H1 (cell line): Measurements from ENCODE around the gene RFT1. TPM values are rescaled to one million over a fixed set of nuclear protein-coding genes. Genes with fewer than 3 reads are reported as not detected.

Experiments used
- CTCF ChIA-PET: fragments of 300-600 bp; sonication (Branson Sonifier 250); formaldehyde crosslinking; loops from one replicate; lab custom pipeline; 2021; ENCODE audit not compliant: partially characterized antibody; lab: Charles Lee
- POLR2A ChIA-PET: fragments of 300-600 bp; sonication (Branson Sonifier 250); formaldehyde crosslinking; loops from one replicate; lab custom pipeline; 2021; ENCODE audit warnings: inconsistent platforms; ENCODE audit not compliant: partially characterized antibody; lab: Charles Lee
- DNase-seq, 2 experiments: peaks; one replicate each; pipeline versions ENCODE4 v3.0.0 to v3.0.0-alpha.2; 2010 to 2022; ENCODE audit warnings: low spot score in 2 of 2, low read depth in 1 of 2, mixed read lengths in 1 of 2
- FAIRE-seq: peaks from 2 replicates; lab custom pipeline; 2011; peaks lifted over from hg19 to GRCh38; lab: Jason Lieb, UNC
- H2AFZ ChIP-seq: 2 replicates; pipeline ENCODE4 v1.8.1; 2012; ENCODE audit warnings: low read length, inconsistent platforms
- H2AK5ac ChIP-seq: 2 replicates; pipeline ENCODE4 v1.6.1; 2013; ENCODE audit warnings: low read depth, low read length
- H2BK120ac ChIP-seq: replicated peaks from 2 replicates; pipeline ENCODE3; 2013; ENCODE audit warnings: low read depth, low read length, inconsistent platforms
- H2BK12ac ChIP-seq: 2 replicates; pipeline ENCODE4 v1.6.1; 2013; ENCODE audit warnings: low read depth, low read length
- H2BK15ac ChIP-seq: 2 replicates; pipeline ENCODE4 v1.6.1; 2013; ENCODE audit warnings: low read length
- H2BK20ac ChIP-seq: 2 replicates; pipeline ENCODE4 v1.6.1; 2013; ENCODE audit warnings: low read length
- H2BK5ac ChIP-seq: 2 replicates; pipeline ENCODE4 v1.6.1; 2013; ENCODE audit warnings: low read depth, low read length
- H3K14ac ChIP-seq: 2 replicates; pipeline ENCODE4 v1.6.1; 2013; ENCODE audit warnings: inconsistent platforms; ENCODE audit not compliant: insufficient read length
- H3K18ac ChIP-seq: 2 replicates; pipeline ENCODE4 v1.6.1; 2013; ENCODE audit warnings: low read length; ENCODE audit errors: extremely low read depth
- H3K23ac ChIP-seq: 2 replicates; pipeline ENCODE4 v1.6.1; 2013; ENCODE audit warnings: inconsistent platforms; ENCODE audit not compliant: insufficient read length
- H3K23me2 ChIP-seq: 2 replicates; pipeline ENCODE4 v1.6.1; 2013; ENCODE audit warnings: low read depth, low read length
- H3K27ac ChIP-seq: 2 replicates; pipeline ENCODE4 v1.6.1; 2011; ENCODE audit warnings: low read depth, low read length, inconsistent platforms
- H3K27me3 ChIP-seq, 4 experiments: replicated peaks in 1 of 4; 1 replicate in 1 of 4; 2 replicates in 3 of 4; pipeline versions ENCODE4 v1.6.1 to v1.8.1; 2011 to 2013; ENCODE audit warnings: low read length in 3 of 4, mild to moderate bottlenecking in 3 of 4, inconsistent platforms in 2 of 4, mixed read lengths in 2 of 4, moderate library complexity in 1 of 4; ENCODE audit not compliant: control insufficient read depth in 3 of 4, insufficient read depth in 3 of 4; ENCODE audit errors: extremely low read depth in 1 of 4
- H3K36me3 ChIP-seq, 4 experiments: 2 replicates each; pipeline versions ENCODE4 v1.6.1 to v1.8.1; 2011 to 2013; ENCODE audit warnings: mild to moderate bottlenecking in 4 of 4, low read length in 3 of 4, moderate library complexity in 2 of 4, control low read depth in 1 of 4, inconsistent platforms in 1 of 4; ENCODE audit not compliant: insufficient read depth in 4 of 4, control insufficient read depth in 2 of 4
- H3K4ac ChIP-seq: replicated peaks from 2 replicates; pipeline ENCODE3; 2013; ENCODE audit warnings: low read length, low read depth, mixed read lengths, inconsistent platforms; ENCODE audit not compliant: insufficient read length
- H3K4me1 ChIP-seq, 4 experiments: replicated peaks in 1 of 4; 1 replicate in 1 of 4; 2 replicates in 3 of 4; pipeline versions ENCODE4 v1.6.1 to v1.8.1; 2011 to 2013; ENCODE audit warnings: low read length in 3 of 4, inconsistent platforms in 2 of 4, mixed read lengths in 1 of 4; ENCODE audit not compliant: insufficient read depth in 4 of 4, control insufficient read depth in 3 of 4
- H3K4me2 ChIP-seq, 2 experiments: 2 replicates each; pipeline versions ENCODE4 v1.6.1 to v1.8.1; 2011 to 2013; ENCODE audit warnings: low read depth in 2 of 2, low read length in 2 of 2, control low read depth in 1 of 2, inconsistent platforms in 1 of 2, mild to moderate bottlenecking in 1 of 2; ENCODE audit not compliant: insufficient read depth in 1 of 2
- H3K4me3 ChIP-seq, 4 experiments: fragments of 200-600, 300-600 bp in 1 of 4; sonication (generic), shearing (Covaris generic), sonication (Bioruptor Twin) in 1 of 4; 2 replicates each; pipeline versions ENCODE4 v1.5.1 to v1.8.1; 2011 to 2016; ENCODE audit warnings: low read length in 4 of 4, low read depth in 3 of 4, control low read depth in 2 of 4, inconsistent platforms in 2 of 4, mild to moderate bottlenecking in 2 of 4, mixed read lengths in 1 of 4, moderate library complexity in 1 of 4; ENCODE audit not compliant: insufficient read depth in 2 of 4; ENCODE audit errors: extremely low read depth in 1 of 4
- H3K56ac ChIP-seq: replicated peaks from 2 replicates; pipeline ENCODE3; 2013; ENCODE audit warnings: low read depth, mild to moderate bottlenecking, mixed read lengths, low read length, inconsistent platforms; ENCODE audit not compliant: insufficient read length
- H3K79me1 ChIP-seq: 2 replicates; pipeline ENCODE4 v1.6.1; 2013; ENCODE audit warnings: low read depth, low read length, control low read depth
- H3K79me2 ChIP-seq, 2 experiments: 2 replicates each; pipeline versions ENCODE4 v1.6.1 to v1.8.1; 2012 to 2013; ENCODE audit warnings: low read length in 2 of 2, mild to moderate bottlenecking in 2 of 2, inconsistent platforms in 1 of 2; ENCODE audit not compliant: insufficient read depth in 2 of 2, control insufficient read depth in 1 of 2
- H3K9ac ChIP-seq, 4 experiments: replicated peaks in 1 of 4; 1 replicate in 1 of 4; 2 replicates in 3 of 4; pipeline versions ENCODE4 v1.6.1 to v1.8.1; 2011 to 2013; ENCODE audit warnings: low read depth in 3 of 4, low read length in 3 of 4, control low read depth in 2 of 4, mild to moderate bottlenecking in 2 of 4, moderate library complexity in 2 of 4, inconsistent platforms in 1 of 4; ENCODE audit errors: extremely low read depth in 1 of 4
- H3K9me3 ChIP-seq, 2 experiments: 2 replicates each; pipeline versions ENCODE4 v1.6.1 to v1.8.1; 2012 to 2013; ENCODE audit warnings: mild to moderate bottlenecking in 2 of 2, moderate library complexity in 2 of 2, control low read depth in 1 of 2, inconsistent platforms in 1 of 2, low read depth in 1 of 2, low read length in 1 of 2, mixed read lengths in 1 of 2; ENCODE audit not compliant: insufficient read depth in 2 of 2
- H4K20me1 ChIP-seq, 2 experiments: replicated peaks in 1 of 2; 2 replicates each; pipeline versions ENCODE3 to v1.8.1; 2011 to 2013; ENCODE audit warnings: inconsistent platforms in 2 of 2, low read length in 2 of 2, mild to moderate bottlenecking in 1 of 2; ENCODE audit not compliant: insufficient read depth in 2 of 2, control insufficient read depth in 1 of 2
- H4K5ac ChIP-seq: 2 replicates; pipeline ENCODE4 v1.6.1; 2013; ENCODE audit warnings: low read length, low read depth, mixed read lengths, inconsistent platforms; ENCODE audit not compliant: insufficient read length
- H4K8ac ChIP-seq: 2 replicates; pipeline ENCODE4 v1.8.0; 2013; ENCODE audit warnings: mild to moderate bottlenecking, moderate library complexity, low read length, inconsistent platforms; ENCODE audit not compliant: insufficient read depth; ENCODE audit errors: extremely low read depth
- H4K91ac ChIP-seq: replicated peaks from 2 replicates; pipeline ENCODE3; 2013; ENCODE audit warnings: low read length, mixed read lengths, inconsistent platforms; ENCODE audit not compliant: insufficient read length
- BRCA1 ChIP-seq: IDR thresholded peaks from 2 replicates; pipeline ENCODE4 v1.6.1; 2012; ENCODE audit warnings: low read depth, low read length, improper control_type of control experiment
- CBX5 ChIP-seq: fragments of 300-800, 300-1000 bp; sonication (generic); IDR thresholded peaks from 2 replicates; pipeline ENCODE4 v1.7.1; 2016; ENCODE audit warnings: antibody characterized with exemption, low read length, low read depth
- CEBPB ChIP-seq: IDR thresholded peaks from 2 replicates; pipeline ENCODE4 v1.6.1; 2012; ENCODE audit warnings: low read depth, low read length
- EZH2 ChIP-seq: fragments of 200-600 bp; sonication (generic); IDR thresholded peaks from 2 replicates; pipeline ENCODE4 v1.7.1; 2012; ENCODE audit warnings: low read depth, mild to moderate bottlenecking, moderate library complexity, low read length, inconsistent platforms; ENCODE audit not compliant: severe bottlenecking
- FOSL1 ChIP-seq: IDR thresholded peaks from 2 replicates; pipeline ENCODE4 v1.6.1; 2011; ENCODE audit warnings: mild to moderate bottlenecking, low read depth, low read length, moderate library complexity; ENCODE audit not compliant: insufficient read depth
- GABPA ChIP-seq: IDR thresholded peaks from 2 replicates; pipeline ENCODE4 v1.6.1; 2011; ENCODE audit warnings: mild to moderate bottlenecking, low read length, moderate library complexity, borderline replicate concordance; ENCODE audit not compliant: insufficient read depth
- JUND ChIP-seq: IDR thresholded peaks from 2 replicates; pipeline ENCODE4 v1.6.1; 2011; ENCODE audit warnings: mild to moderate bottlenecking, improper control_type of control experiment, low read length
- KDM1A ChIP-seq: fragments of 200-600, 300-600 bp; sonication (generic); IDR thresholded peaks from 2 replicates; pipeline ENCODE4 v1.7.1; 2016; ENCODE audit warnings: mild to moderate bottlenecking, low read length, borderline replicate concordance
- MAFK ChIP-seq: IDR thresholded peaks from 2 replicates; pipeline ENCODE4 v1.6.1; 2012; ENCODE audit warnings: low read depth, mild to moderate bottlenecking, improper control_type of control experiment, low read length
- NANOG ChIP-seq: IDR thresholded peaks from 2 replicates; pipeline ENCODE4 v1.6.1; 2011; ENCODE audit warnings: low read length, low read depth, mild to moderate bottlenecking, inconsistent platforms; ENCODE audit not compliant: insufficient read depth, poor library complexity, severe bottlenecking
- POU5F1 ChIP-seq: IDR thresholded peaks from 2 replicates; pipeline ENCODE4 v1.6.1; 2011; ENCODE audit warnings: low read depth, mild to moderate bottlenecking, low read length, moderate library complexity
- SAP30 ChIP-seq: fragments of 300-600 bp; sonication (generic); IDR thresholded peaks from 2 replicates; pipeline ENCODE4 v1.7.1; 2012; ENCODE audit warnings: low read length, moderate library complexity, mild to moderate bottlenecking, inconsistent platforms; ENCODE audit not compliant: insufficient read depth, insufficient replicate concordance
- USF2 ChIP-seq: IDR thresholded peaks from 2 replicates; pipeline ENCODE4 v1.6.1; 2011; ENCODE audit warnings: low read length, improper control_type of control experiment
- WGBS, 2 experiments: shearing (Covaris generic) in 1 of 2; methylation state at CpG; one replicate each; pipeline versions ENCODE4 v1.1.6 to v1.1.7; 2013 to 2015; ENCODE audit warnings: low lambda C conversion rate in 2 of 2, mixed read lengths in 2 of 2, inconsistent platforms in 1 of 2, low coverage in 1 of 2, missing lambda C conversion rate in 1 of 2; ENCODE audit not compliant: insufficient replicate concordance in 2 of 2, insufficient coverage in 1 of 2, insufficient read length in 1 of 2; ENCODE audit errors: extremely low coverage in 1 of 2, missing lambda C conversion rate in 1 of 2; 5-methylcytosine and 5-hydroxymethylcytosine counted together
- polyA plus RNA-seq, 7 experiments: library from polyadenylated mRNA; depleted of rRNA in 3 of 7; stranded (reverse) in 5 of 7; unstranded in 2 of 7; fragments of >200 nt in 5 of 7; fragments of 200-250 nt in 2 of 7; gene quantifications; 1 replicate in 5 of 7; 2 replicates in 1 of 7; 4 replicates in 1 of 7; pipeline versions ENCODE4 v1.2.1 to v1.2.3, GENCODE V29; 2011 to 2013; ENCODE audit warnings: missing spikeins in 2 of 7, mixed read lengths in 2 of 7
- total RNA-seq: library from RNA; stranded (reverse); fragmentation: NEBNext Ultra II Directional; extraction: Animal tissue kit (Norgen Biotek cat#: 25700); gene quantifications from 2 replicates; pipeline ENCODE4 v1.2.1, GENCODE V29; 2021

Gene RFT1
- total and polyA plus RNA-seq, 2 of the 8 experiments (the other 6 are each of a cell fraction or from before 2014, with no cell fraction given): 27.7 to 42.4 TPM

- Histone ChIP-seq H3K79me2 (no peaks in the 10 kb centered on the region), H2BK5ac (peak overlapping the region; percentile 68; the same call in 1 of the 2 replicates), H3K27ac (no peak overlapping the region), H4K8ac (no peak overlapping the region), H2AFZ (no peak overlapping the region), H4K5ac (no peak overlapping the region), H4K20me1 (no peaks in the 10 kb centered on the region), H2BK120ac (no peak overlapping the region), H3K4me3 (no peak overlapping the region), H3K27me3 (no peaks in the 10 kb centered on the region), H3K18ac (no peak overlapping the region), H3K79me1 (no peaks in the 10 kb centered on the region), H4K91ac (no peak overlapping the region), H3K14ac (no peak overlapping the region), H3K4me2 (no peak overlapping the region), H2BK15ac (no peak overlapping the region), H3K23me2 (no peaks in the 10 kb centered on the region), H2AK5ac (no peak overlapping the region), H3K36me3 (no peaks in the 10 kb centered on the region), H3K9me3 (no peaks in the 10 kb centered on the region), H3K4me1 (no peaks in the 10 kb centered on the region), H3K23ac (no peak overlapping the region), H3K4ac (no peak overlapping the region), H3K9ac (no peak overlapping the region), H2BK12ac (no peak overlapping the region; the same call in 1 of the 2 replicates), H3K56ac (no peak overlapping the region), H2BK20ac (no peak overlapping the region)
- no peak for DNase-seq
- FAIRE-seq: no peak
- WGBS, 2 experiments: 78% methylated on average over 4 of the region's 4 CpGs; no CpG with 5 or more reads in 1 of the 2 experiments
- ChIA-PET CTCF (interaction anchor here (0.6 to 1.6 kb wide), 7 partner anchors 10 to 104 kb away, joined by 3 to 5 read pairs (median 3); no protein-coding TSS in a partner anchor), POLR2A (interaction anchor here (1.1 kb wide), 1 partner anchor 9 kb away, joined by 5 read pairs; no protein-coding TSS in a partner anchor)
- TF ChIP-seq GABPA (no peak), EZH2 (no peak), NANOG (no peak), USF2 (no peak), CBX5 (no peak), MAFK (no peak), KDM1A (no peak), JUND (no peak), POU5F1 (no peak), BRCA1 (no peak), FOSL1 (no peak), CEBPB (no peak), SAP30 (no peak)
Measured at GRCh38 chr3:53149699-53150098, 19.5 kb upstream of the RFT1 start.
